Fibroblast of villous mesenchyme (primary cell): Measurements from ENCODE around the gene PGC. TPM values are rescaled to one million over a fixed set of nuclear protein-coding genes. Genes with fewer than 3 reads are reported as not detected.

Source experiments
- DNase-seq: peaks from one replicate; pipeline ENCODE4 v3.0.0-alpha.2; 2010; ENCODE audit warnings: low read depth
- H3K4me3 ChIP-seq: 2 replicates; pipeline ENCODE4 v1.5.1; 2011; ENCODE audit warnings: low read depth, mild to moderate bottlenecking, low read length
- total RNA-seq: library from RNA; depleted of rRNA; stranded (reverse); fragments of >200 nt; gene quantifications from 2 replicates; pipeline ENCODE4 v1.2.3, GENCODE V29; 2012
- TF ChIP-seq, protein P1 (sequence below): IDR thresholded peaks from 2 replicates; pipeline ENCODE4 v1.5.1; 2012; ENCODE audit warnings: low read depth, mild to moderate bottlenecking, low read length; ENCODE audit not compliant: insufficient read depth

PGC gene
- total RNA-seq, 1 donor = not detected

DNA sequence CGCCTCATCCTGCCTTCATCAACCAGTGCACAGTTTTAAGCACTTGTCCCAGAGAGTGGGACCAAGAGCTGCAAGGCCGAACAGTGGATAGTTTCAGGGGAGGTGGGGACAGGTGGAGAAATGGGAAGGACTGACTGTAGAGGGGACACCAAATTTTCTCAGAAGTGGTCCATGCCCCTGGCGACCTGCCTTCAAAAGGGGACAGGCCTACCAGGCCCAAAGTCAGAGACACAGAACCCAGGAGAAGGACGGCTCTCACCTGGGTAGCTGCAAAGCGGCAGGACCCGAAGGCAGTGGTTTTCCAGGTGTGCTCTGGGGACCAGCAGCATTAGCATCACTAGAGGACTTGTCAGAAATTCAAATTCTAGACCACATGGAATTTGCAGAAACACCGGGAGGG, 17.6 kb downstream of the PGC start:
- DNase-seq = no peak
- TF ChIP-seq, protein P1, sequence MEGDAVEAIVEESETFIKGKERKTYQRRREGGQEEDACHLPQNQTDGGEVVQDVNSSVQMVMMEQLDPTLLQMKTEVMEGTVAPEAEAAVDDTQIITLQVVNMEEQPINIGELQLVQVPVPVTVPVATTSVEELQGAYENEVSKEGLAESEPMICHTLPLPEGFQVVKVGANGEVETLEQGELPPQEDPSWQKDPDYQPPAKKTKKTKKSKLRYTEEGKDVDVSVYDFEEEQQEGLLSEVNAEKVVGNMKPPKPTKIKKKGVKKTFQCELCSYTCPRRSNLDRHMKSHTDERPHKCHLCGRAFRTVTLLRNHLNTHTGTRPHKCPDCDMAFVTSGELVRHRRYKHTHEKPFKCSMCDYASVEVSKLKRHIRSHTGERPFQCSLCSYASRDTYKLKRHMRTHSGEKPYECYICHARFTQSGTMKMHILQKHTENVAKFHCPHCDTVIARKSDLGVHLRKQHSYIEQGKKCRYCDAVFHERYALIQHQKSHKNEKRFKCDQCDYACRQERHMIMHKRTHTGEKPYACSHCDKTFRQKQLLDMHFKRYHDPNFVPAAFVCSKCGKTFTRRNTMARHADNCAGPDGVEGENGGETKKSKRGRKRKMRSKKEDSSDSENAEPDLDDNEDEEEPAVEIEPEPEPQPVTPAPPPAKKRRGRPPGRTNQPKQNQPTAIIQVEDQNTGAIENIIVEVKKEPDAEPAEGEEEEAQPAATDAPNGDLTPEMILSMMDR = no peak
- no peak overlapping the region for H3K4me3 ChIP-seq

DNA sequence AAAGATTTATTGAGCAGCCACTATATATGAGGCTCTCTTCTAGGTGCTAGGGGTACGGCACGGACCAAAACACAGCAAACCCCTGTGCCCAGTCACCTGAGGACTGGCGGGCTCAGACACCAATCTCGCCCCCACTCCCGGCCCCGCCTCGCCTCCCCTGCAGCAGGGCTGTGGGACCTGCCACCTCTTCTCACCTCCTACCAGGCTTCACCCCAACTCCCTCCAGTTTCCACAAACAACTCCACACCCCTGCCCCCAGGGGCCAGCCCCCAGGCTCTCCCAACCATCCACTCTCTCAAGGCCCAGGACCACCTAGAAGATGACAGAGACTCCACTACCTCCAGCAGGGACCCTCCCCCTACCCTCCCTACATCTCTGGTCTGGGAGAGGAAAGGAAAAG, 18.2 kb downstream of the PGC start:
- TF ChIP-seq, protein P1 = no peak
- DNase-seq = no peak
- no peak overlapping the region for H3K4me3 ChIP-seq

DNA sequence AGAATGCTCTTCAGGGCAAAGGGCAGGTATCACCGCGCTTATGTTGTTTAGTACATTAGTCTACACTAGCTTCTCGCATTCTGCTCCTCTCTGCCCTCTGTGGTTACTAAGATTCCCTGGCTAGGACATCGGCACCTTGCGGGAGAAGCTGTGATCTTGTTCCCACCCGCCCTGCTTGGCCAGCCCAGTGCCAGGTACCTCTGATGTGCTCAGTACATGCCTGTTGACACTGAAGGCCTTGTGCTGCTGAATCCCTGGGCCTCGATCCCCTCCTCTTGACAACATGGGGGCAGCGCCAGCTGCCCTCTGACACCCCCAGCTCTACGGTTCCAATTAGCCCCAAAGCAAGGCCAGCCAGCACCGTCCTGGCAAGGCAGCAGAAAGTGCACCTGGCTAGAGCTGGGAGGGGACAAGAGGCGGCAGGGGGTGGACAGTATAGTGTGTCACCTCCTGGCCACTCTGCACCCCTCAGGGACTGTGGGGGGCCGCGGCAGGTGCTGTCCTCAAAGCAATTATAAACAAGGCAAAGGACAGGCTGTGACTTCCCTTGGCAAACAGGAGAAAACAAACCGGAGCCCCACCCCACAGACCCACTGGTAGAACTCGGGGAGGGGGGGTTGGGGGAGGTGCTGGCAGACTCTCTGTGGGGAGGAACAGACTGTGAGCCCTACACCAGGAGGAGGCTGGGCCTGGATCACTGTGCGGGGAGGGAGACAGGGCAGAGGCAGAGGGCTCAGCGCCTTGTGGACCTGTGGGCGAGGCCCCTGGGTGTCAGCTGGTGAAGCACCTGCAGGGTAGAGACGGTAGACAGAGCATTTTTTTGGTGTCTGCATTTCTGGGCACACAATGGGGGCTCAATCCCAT, 18.9 kb downstream of the PGC start:
- DNase-seq = no peak
- TF ChIP-seq, protein P1 = no peak
- no peak overlapping the region for H3K4me3 ChIP-seq

DNA sequence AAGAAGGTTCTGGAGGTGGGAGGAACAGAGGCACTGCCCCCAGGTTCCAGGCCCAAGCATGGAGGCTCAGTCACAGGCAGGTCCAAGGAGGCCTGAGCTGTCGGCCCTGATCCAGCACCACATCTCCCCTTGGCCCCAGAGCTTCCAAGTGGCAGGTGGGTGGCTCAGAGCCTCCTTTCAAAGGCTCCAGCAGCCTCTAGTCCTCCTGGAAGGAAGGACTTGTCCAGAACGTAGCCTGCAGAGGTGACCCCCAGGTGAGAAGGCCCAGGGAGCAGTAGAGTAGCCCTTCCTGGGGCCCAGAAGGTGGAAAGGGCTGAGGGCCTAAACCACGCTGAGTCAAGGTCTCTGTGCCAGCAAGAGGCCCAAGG, 19.5 kb downstream of the PGC start:
- TF ChIP-seq, protein P1 = no peak
- no peak overlapping the region for H3K4me3 ChIP-seq
- DNase-seq = no peak

DNA sequence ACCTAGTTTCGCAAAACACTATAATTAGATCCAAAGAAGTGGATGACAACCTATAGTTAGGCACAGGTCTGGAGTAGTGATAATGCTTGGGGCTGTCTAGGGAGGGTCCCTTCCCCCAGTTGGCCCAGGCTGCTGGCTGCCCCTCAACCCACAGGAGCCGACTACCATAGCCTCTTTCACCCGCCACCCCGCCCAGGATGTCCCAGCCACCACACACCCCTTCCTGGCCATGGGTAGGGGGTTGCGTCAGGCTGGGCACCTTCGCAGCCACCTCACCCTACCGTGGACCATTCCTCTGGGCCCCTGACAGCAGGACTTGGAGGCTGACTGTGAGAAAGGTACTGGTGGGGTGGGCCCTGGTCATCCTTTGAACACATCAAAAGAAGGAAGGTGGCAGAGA, 20.3 kb downstream of the PGC start:
- H3K4me3 ChIP-seq = no peak overlapping the region
- TF ChIP-seq, protein P1 = no peak
- DNase-seq = no peak

DNA sequence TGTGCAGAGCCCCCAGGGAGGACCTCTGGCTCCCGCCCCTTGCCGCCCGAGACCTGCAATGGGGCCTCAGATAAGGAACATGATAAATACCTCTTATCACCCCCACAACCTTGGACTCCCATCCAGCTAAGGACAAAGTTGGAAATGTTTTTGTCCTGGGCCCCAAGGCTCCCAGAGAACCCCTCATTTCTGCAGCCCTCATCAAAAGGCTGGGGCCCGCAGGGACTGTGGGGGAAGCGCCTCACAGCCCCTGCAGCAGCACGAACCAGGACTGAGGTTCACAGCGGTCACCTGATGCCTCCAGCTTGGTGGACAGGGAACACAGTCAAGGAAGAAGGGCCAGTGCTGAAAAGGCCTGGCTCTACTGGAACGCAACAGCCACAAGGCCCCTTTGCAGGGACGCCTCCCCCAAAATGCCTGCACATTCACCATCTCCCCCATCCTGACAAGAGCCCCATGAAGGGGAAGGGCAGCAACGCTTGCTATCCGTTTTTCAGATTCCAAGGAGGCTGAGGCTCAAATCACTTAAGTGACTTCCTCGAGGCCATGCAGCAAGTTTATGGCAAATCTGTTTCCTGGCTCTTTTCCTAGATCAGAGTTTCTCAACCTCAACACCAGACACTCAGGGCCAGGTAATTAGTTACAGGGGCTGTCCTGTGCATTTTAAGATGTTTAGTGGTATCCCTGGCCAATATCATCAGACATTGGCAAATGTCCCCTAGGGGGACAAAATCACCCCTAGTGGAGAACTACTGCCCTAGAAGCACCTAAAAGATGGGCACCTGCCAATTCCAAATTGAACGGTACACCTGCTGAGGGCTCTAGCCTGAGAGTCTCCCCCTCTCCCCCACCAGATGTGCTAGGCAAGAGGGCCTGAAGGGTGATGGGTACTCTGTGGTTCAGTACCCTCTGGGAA, 22.4 kb downstream of the PGC start:
- TF ChIP-seq, protein P1 = no peak
- H3K4me3 ChIP-seq = no peak overlapping the region
- peak; percentile 25 for DNase-seq
